HG03571 (cell line): ENCODE measurements around the gene PLEKHN1.

Experiments used
- ATAC-seq: cut with Tn5 transposase; IDR thresholded peaks from one replicate; pipeline ENCODE4 v1.9.1; 2021; ENCODE audit not compliant: unreplicated experiment

The PLEKHN1 gene

DNA sequence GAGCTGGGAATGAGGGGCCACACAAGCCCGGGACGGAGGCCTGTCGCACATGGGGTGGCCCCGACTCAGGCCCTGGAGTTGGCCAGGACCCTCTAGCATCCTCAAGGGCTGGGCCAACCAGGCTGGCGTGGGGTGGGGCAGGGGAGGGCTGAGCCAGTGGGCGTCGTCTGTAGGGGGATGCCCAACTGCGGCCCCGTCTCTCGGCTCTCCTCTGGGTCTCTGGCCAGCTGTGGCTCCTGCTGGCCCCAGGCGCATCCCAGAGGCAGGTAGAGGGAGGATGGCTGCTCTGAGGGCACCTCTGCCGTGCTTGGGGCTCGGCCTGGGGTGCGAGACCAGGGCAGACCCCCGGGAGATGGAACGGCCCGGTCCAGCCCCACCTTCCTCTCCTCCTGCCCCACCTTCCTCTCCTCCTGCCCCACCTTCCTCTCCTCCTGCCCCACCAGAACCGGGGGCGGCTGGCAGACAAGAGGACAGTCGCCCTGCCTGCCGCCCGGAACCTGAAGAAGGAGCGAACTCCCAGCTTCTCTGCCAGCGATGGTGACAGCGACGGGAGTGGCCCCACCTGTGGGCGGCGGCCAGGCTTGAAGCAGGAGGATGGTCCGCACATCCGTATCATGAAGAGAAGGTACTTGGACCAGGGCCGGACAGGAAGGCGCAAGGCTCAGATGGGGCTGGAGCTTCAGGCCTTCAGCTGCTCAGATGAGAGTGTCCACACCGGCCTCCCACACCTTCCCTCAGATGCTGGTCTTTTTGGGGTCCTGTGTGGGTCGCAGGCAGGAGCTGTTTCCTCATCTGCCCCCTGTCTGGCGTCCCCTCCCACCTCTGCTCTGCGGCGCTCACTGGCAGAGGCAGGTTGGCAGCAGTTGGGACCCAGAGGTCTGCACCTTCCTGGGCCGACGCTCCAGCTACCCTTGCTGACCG is 36.3 kb upstream of the PLEKHN1 start:
- ATAC-seq: no peak

GRCh38 chr1:930633-931138 is 35.6 kb upstream of the PLEKHN1 start:
- ATAC-seq: no peak

DNA sequence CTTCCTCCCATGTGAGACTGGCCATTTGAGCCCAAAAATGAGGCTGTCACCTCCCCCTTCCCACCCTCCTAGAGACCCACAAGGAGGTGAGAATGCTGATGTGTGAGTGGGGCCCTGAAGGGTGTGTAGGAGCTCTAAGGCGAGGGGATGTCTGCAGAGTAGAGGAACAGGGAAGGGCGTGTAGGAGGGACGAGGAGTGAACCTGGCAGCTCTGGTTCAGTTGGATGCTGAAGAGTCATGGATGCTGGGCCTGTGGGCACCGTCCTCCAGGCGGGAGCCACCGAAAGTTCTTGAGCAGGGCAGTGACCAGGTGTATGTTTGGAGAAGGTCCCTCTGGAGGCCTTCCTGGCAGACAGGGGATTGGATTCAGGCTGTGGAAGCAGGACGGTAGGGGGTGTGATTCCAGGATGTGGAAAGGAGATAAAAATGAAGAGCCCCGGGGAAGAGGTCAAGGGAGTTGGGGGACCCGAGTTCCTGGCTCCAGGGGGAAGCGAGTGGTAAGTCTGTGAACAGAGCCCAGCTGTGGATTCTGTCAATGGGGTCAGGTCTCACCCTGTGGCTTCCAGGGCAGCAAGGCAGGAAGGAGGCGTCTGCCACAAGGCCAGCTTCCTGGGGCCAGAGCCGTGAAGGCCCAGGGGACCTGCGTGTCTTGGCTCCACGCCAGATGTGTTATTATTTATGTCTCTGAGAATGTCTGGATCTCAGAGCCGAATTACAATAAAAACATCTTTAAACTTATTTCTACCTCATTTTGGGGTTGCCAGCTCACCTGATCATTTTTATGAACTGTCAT is 34.7 kb upstream of the PLEKHN1 start:
- no peak for ATAC-seq

DNA sequence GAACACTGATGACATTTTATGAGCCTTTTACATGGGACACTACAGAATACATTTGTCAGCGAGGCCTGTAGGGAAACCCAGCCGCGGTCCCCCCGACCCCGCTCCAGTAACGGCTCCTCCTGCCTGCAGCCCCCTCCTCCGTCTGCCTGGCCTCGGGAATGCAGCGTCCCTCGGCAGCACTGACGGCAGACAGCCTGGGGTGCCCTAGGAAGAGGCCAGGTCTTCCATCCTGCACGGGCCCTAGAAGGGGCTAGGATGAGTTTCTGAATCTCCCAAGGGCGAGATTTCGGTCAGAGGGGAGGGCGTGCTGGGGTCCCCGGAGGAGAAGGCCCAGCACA is 34.1 kb upstream of the PLEKHN1 start:
- no peak for ATAC-seq

DNA sequence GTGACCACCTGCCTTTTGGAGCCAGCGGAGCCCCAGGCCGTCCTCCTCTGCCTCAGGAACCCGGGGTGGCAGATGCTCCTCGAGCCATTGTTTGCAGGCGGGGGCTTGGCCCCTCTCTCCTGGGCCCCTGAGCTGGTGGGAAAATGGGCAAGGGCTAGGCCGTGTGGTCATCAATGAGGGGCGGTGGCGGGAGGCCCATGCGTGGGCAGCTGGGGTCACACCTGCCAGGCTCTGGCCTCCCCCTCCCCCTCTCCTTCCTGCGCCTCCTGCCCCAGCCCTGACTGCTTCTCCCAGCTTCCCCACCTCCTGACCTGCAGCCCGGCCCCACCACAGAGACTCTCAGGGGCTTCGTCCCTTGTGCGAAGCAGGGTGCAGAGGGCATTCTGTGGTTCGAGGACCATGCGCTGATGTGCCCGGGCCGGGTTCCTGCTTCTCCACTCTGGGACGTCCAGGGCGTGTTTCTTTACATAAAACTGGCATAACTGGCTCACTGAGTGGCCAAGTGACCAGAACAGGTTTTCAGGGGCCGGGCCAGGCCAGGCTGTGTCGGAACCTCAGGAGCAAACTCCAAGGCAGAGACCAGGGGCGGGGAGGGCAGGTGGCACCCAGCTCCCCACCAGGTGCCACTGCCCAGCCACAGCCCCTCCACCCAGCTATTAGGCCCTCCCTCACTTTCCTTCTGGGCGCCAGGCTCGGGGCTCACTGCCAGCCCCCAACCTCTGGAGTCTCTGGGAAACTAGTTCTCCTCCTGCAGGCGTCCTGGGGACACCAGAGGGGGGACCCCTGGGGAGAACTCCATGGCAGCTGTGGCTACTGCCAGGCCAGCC is 33.3 kb upstream of the PLEKHN1 start:
- ATAC-seq: no peak

- ATAC-seq: no peak
Observed at GRCh38 chr1:933603-933940, 32.7 kb upstream of the PLEKHN1 start.

DNA sequence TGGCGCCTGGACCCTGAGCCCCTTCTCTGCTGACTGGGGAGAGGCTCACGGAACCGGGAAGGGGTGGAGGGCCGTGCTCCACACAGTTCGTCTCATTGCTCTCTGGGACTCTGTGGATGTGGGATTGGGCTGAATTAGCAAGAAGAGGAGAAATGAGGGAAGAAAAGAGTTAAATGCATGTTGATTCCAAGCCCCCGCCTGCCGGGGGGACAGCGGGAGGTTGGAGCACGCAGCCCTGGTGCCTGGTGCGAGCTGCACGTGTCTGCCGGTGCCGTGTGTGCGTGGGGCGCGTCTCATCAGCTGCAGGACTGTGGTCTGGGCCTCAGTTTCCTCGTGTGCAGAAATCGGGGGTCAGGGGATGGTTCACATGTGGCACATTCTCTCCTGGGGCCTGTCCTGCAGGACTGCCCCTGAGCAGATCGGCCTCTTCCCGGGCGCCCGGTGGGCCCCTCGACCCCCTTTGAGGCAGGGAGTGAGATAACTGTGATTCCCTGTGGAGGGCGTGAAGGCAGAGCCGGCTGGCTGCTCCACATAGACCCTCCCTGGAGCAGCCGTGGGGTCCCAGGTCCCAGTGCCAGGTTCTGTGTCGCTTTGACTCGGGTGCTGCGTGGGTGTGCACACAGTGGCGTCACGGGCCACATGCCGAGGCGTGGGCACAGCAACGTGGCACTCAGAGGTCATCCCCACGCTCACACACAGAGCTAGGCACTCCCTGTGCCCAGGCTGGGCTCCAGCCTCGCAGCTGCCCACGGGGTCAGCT is 31.1 kb upstream of the PLEKHN1 start:
- ATAC-seq: no peak

DNA sequence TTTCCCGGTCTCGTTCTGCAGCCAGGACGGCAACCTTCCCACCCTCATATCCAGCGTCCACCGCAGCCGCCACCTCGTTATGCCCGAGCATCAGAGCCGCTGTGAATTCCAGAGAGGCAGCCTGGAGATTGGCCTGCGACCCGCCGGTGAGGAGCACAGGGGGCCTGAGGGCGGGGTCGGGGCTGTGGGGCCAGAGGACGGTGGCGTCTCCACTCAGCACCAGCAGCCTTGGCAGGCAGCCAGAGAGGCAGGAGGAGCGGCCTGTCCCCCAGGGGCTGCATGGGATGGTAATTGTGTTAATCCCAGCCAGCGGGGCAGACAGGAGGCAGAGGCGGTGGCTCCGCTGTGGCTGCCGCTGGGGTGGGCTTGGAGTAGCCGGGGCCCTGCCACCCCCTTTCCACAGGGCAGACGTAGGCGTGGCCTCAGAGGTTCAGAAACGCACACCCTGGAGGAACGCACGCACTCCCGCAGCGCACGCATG is 30.5 kb upstream of the PLEKHN1 start:
- no peak for ATAC-seq

GRCh38 chr1:936348-937264 is 29.7 kb upstream of the PLEKHN1 start:
- no peak for ATAC-seq

DNA sequence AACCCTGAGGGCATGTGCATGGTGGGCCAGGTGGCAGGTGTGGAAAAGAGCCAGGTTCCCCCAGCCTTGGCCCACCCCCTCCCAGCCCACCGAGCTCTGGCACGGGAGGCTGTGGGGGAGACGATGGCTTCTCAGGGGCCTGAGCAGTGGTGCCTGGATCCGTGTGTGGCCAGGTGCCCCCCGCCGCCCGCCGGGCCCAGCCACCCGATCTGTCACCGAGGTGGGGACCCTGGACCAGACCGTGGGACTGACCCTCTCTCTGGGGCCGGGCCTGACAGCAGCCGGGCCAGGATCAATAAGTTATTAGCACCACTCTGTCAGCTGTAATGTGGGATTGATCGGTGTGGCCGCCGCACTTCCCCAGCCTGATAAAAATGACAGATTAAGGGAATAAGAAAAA is 28.8 kb upstream of the PLEKHN1 start:
- ATAC-seq: no peak

- no peak for ATAC-seq
Observed at GRCh38 chr1:938088-938683, 28.1 kb upstream of the PLEKHN1 start.

- ATAC-seq: no peak
Observed at GRCh38 chr1:938711-939489, 27.4 kb upstream of the PLEKHN1 start.

DNA sequence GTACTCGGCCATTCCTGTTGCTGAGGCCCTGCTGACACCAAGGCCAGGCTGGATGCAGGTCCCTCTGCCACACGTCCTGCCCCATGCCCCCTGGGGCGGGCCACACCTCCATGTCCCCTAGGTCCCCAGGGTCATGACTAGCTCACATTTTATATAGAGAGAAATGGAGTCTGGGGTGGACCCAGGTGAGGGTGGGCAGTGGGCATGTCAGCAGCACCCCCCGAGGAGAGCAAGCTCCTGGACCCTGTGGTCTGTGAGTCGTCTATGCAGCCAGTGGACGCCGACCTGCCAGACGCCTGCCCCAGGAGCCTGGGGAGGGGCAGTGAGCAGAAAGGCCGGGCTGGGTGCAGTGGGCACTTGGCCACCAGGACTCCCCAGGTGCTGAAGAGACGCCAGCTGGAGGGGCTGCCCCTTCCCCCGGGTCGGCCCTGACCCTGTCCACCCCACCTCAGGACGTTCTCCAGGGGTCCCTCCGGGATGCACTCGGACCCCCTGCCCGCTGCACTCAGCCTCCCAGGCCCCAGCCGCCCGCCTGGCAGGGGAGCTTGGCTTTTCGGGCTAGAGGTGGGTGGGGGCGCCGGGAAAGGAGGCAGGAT is 26.7 kb upstream of the PLEKHN1 start:
- ATAC-seq: no peak

- no peak for ATAC-seq
Observed at GRCh38 chr1:940107-941014, 25.9 kb upstream of the PLEKHN1 start.

- ATAC-seq: no peak
Observed at GRCh38 chr1:941015-941587, 25.2 kb upstream of the PLEKHN1 start.

DNA sequence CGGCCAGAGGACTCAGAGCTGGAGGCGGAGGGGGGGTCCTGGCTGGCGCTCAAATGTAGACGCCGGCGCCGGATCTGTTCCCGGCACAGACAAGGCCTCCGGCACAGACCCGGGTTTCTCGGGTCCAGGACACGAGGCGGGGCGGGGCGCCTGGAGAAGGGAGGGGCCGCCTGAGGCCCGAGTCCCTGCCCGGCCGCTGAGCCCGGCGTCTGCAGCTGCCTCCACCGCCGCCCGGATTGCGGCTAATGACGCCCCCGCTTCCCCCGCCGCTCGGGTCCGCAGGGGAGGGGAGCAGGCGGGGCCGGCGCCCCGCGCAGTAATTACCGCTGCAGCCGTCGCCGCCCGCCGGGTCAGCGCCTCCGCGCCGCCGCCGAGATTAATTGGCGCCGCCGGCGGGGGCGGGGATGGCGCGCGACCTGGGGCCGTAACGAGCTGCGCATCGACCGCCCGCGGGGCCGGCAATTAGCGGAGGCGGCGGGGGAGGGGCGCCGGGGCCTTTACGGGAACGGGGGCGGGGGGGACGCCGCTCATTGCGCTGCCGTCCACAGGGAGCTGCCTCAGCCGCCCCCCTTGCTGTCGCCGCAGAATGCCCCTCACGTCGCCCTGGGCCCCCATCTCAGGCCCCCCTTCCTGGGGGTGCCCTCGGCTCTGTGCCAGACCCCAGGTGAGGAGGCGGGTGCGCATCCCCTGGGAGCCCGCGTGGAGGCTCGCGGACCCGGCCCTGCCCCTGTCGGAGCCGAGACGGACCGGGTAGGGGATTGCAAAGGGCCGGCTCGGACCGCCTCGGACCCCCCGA is 24.5 kb upstream of the PLEKHN1 start:
- no peak for ATAC-seq
